HG03442 (cell line): ENCODE data around the gene POPDC3.
A peak's percentile ranks its signal among the peaks of the same experiment; 100 is the strongest.
"Not testable (repeated sequence)": the region's sequence is repeated elsewhere in the genome, so short reads cannot be mapped to it uniquely, and the experiment has no call there.

Experiments used
- ATAC-seq: cut with Tn5 transposase; IDR thresholded peaks from one replicate; pipeline ENCODE4 v1.9.1; 2021; ENCODE audit warnings: mild to moderate bottlenecking, moderate library complexity; ENCODE audit not compliant: unreplicated experiment

POPDC3 gene

DNA sequence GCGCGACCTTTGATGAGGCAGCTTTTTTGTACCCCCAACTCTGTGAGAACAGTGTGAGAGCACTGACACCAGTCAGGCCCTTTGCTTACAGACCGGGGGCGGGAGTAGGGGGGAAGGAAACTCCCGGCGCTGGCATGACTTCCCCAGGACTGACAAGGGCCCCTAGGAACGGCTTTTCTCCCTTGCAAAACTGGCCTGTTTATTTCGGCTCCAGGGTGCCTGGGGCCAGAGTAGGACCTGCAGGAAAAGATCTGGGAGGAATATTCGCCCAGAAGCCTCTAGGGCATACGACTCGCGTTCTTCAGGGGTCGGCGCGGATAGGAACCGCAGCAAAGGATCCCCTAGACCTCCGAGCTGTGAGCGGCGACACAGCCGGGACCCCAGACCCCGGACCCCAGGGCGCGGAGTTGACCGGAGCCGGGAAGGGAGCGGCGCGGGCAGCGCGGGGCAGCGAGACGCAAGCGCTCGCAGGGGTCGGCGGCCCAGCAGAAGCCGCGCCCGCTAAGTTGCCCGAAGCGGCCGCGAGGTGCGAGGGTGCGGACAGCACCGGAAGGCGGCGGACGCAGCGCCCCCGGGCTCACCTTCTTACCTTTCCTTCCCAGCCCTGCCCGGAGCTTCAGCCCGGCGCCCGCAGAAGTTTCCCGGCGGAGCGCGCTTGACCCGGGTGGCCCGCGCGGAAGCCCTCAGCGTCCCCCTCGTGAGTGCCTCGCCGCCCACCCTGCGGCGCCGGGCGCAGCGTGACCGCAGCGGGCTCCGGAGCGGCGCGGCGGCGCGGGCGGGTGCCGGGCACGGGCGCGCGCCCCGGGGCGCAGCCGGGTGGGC lies at the start of gene POPDC3:
POPDC3 (minus strand) TSS at position 771 of the 822 bp plus-strand sequence. CDS start 18,105 bp downstream, outside the sequence.
- no peak for ATAC-seq

DNA sequence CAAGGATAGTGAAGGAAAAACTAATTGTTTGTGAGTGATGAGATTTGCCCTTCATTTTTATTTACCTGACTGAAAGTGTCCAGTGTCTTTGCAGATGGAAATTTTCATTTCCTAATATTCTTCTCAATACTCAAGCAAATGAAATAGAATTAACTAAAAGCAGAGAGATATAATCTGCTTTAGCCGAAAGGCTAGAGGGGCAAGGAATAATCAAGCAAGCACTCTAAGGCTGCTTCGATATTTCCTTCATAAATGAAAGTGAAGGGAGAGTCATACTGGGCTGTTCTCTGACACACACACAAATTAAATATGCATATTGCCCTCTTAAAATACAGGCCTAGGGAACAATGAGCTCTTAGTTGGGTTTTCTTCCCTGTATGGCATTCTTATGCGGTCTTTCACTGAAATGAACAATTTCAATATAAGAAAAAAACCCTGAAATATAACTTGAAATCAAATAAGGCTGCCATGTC lies 47.5 kb upstream of the POPDC3 start:
- no peak for ATAC-seq

- ATAC-seq: no peak
These were observed 46.9 kb upstream of the POPDC3 start for GRCh38 chr6:105226598-105227294.

DNA sequence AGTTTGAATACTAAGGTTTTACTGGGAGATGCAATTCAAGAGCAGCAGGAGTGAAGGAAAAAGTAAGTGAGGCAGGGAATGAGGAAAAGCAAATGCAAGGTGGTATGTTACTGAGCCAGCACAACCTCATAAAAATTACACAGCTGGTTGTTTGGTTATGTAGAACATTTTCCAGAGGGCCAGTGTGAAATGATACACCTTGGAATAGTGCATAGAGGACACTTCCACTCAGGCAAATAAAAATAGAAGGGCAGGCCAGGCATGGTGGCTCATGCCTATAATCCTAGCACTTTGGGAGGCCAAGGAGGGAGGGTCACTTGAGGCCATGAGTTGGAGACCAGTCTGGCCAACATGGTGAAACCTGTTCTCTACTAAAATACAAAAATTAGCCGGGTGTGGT lies 43.4 kb upstream of the POPDC3 start:
- no peak for ATAC-seq

GRCh38 chr6:105221219-105221618 lies 41.4 kb upstream of the POPDC3 start:
- ATAC-seq: not testable (repeated sequence)

DNA sequence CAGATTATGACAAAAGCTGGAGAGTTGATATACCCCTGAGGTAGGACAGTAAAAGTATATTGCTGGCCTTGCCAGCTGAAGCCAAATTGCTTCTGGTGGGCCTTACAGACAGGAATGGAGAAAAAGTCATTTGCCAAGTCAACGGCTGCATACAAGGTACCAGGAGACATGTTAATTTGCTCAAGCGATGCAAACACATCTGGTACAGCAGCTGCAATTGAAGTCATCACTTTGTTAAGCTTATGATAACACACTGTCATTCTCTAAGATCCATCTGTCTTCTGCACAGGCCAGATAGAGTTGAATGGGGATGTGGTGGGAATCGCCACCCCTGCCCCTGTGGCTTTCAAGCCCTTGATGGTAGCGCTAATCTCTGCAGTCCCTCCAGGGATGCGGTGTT lies 40.4 kb upstream of the POPDC3 start:
- ATAC-seq: no peak

GRCh38 chr6:105219218-105219617 lies 39.4 kb upstream of the POPDC3 start:
- ATAC-seq: not testable (repeated sequence)

DNA sequence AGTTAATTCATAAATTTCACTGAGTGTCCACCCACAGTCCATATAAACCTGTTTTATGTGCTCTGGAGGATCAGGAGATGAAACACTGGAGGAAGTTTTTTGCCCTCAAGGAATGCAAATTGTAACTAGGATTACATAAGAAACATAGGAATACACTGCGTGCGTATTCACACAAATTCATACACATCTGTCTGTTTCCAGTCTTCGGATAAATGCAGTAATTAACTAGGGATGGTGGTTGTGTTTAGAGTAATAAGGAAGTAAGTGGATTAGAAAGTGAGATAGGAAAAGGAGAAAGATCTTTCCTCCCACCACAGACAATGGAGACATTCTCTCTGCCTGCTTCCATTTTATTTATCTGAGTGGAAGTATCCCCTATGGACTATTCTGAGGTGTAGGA lies 35.7 kb upstream of the POPDC3 start:
- no peak for ATAC-seq

DNA sequence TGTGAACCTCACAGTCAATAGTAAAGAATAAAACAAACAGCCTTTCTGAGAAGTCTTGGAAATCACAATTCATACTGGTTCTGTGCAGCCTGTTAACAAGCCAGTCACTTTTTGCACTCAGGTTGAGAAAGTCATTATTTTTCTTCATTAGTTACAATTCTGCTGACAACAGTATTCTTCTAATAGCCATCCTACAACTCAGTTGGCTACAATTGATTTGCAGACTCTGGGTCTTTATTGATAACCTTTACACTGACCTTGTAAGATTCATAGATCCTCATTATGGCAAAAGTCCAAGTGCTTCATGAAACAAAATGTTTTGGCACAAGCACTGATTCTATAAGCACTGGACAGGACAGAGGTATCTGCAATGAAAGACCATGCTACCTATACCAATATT lies 34.9 kb upstream of the POPDC3 start:
- ATAC-seq: no peak

GRCh38 chr6:105213272-105213671 lies 33.5 kb upstream of the POPDC3 start:
- no peak for ATAC-seq

- peak; percentile 76 for ATAC-seq
These were observed 32.8 kb upstream of the POPDC3 start for GRCh38 chr6:105212587-105212986.

- ATAC-seq: no peak
These were observed 32.0 kb upstream of the POPDC3 start for GRCh38 chr6:105211831-105212230.

DNA sequence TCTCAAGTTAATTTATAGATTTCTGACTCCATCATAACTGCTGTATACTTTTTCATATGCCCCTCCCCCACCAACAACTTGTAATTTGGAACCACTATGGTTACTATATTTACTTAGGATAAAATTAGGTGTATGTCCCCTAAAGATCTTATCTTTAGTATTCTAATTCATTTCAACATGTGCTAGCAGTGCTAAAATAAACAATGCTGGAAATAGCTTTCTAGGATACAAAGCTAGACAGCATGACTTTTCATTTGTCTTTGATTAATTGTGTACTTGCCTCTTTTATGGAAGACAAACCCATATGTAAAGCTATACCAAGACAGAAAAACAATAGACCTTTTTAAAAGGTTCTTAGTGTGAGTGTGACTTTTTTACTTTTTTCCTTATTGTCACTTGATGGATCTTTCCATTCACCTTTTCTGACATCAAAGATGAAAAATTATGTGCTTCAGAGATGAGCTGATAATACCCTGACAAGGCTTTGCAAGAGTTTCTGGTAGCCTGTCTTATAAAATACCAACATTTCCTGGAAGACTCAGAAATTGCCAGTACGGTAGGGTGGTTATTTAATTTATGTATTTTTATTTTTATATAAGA lies 31.2 kb upstream of the POPDC3 start:
- ATAC-seq: no peak

- no peak for ATAC-seq
These were observed 30.3 kb upstream of the POPDC3 start for GRCh38 chr6:105209950-105210706.

DNA sequence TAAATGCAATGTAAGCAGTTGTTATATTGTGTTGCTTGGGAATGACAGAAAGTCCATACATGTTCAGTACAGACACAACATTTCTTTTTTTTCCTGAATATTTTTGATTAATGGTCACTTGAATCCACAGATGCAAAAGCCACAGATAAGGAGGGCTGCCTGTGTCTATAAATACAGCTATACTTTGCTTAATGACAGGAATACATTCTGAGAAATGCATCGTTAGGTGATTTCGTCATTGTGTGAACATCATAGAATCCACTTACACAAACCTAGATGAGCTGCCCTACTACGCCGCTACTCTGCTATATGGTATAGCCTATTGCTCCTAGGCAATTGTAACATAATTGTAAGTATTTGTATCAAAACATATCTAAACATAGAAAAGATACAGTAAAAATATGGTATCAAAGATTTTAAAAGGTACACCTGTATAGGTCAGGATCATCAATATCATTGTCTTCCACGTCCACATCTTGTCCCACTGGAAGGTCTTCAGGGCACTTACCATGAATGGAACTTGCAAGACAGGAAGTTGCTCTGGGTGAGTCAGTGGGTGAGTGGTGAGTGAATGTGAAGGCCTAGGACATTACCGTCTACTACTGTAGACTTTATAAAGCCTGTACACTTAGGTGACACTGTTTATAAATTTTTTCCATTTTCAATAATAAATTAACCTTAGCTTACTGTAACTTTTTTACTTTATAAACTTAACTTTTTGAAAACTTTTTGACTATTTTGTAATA lies 27.9 kb upstream of the POPDC3 start:
- no peak for ATAC-seq

DNA sequence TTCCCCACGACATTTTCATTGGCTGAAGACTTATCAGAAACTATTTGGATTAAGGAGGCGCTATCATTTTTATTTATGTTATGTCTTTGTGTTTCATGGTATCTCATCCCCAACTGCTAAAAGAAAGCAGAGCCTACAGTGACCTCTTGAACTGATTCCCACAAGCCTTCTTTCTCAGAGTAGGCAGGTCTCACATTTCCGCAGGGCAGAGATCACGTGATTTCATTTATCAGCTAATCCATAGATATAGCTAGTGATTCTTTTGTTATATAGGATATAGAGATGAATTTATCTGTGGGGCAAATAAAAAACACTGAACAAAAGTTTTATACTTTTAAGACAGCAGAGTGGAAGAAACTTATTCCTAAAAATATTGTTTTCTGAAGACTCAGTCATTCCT lies 25.0 kb upstream of the POPDC3 start:
- ATAC-seq: no peak

DNA sequence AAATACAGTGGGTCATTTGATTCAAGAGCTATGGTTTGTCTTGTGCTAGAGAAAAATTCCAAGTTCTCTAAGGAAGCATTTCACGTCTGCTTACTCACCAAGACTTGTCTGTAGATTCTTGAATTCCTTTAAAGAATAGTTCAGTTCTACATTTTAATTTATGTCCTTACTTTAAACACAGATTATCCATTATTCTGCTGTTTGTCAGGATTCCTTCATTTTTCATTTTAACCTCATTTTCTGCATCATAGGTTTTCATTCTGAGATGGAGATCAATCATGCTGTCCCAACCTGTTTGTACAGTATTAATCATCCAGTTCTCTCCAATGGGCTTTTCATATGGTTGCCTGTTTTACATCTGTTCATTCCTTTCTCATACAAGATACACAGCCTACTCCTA lies 24.5 kb upstream of the POPDC3 start:
- ATAC-seq: no peak

DNA sequence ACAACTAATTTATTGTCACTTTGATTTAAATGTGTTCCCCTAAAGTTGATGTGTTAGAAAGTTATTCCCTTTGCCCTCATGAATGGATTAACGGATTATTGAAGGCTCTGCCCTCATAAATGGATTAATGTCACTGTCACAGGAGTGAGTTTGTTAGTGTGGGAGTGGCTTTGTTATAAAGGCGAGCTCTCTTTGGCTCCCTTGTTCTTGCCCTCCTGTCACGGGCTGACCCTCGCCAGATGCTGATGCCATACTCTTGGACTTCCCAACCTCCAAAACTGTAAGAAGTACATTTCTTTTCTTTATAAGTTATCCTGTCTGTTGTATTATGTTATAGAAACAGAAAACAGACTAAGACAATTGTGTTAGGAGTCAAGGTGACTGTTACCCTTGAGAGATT lies 22.7 kb upstream of the POPDC3 start:
- ATAC-seq: no peak

GRCh38 chr6:105200133-105200730 lies 20.4 kb upstream of the POPDC3 start:
- ATAC-seq: no peak

GRCh38 chr6:105199711-105200110 lies 19.9 kb upstream of the POPDC3 start:
- no peak for ATAC-seq
